Hepatocyte (in vitro differentiated cells): ENCODE results near the gene ADAMTS13. TPM values are rescaled to one million over a fixed set of nuclear protein-coding genes. Genes with fewer than 3 reads are reported as not detected.

ENCODE experiments used
- DNase-seq: peaks from one replicate; pipeline ENCODE4 v3.0.0-alpha.2; 2016; ENCODE audit warnings: low spot score
- H2AFZ ChIP-seq: fragments of 200-600 bp; sonication (generic); 2 replicates; pipeline ENCODE4 v1.6.0; 2016; ENCODE audit warnings: antibody characterized with exemption, mild to moderate bottlenecking
- H3K27ac ChIP-seq: fragments of 200-600 bp; sonication (generic); 2 replicates; pipeline ENCODE4 v1.5.1; 2016; ENCODE audit warnings: mild to moderate bottlenecking
- H3K27me3 ChIP-seq: fragments of 200-600 bp; sonication (generic); 2 replicates; pipeline ENCODE4 v1.6.1; 2016
- H3K36me3 ChIP-seq: fragments of 200-600 bp; sonication (generic); replicated peaks from 2 replicates; pipeline ENCODE4 v1.5.1; 2016; ENCODE audit warnings: low read depth; ENCODE audit not compliant: insufficient read depth
- H3K4me1 ChIP-seq: fragments of 200-600 bp; sonication (generic); 2 replicates; pipeline ENCODE4 v1.5.1; 2016; ENCODE audit warnings: mild to moderate bottlenecking, moderate library complexity; ENCODE audit not compliant: insufficient read depth
- H3K4me2 ChIP-seq: fragments of 200-600 bp; sonication (generic); 2 replicates; pipeline ENCODE4 v1.6.0; 2016
- H3K4me3 ChIP-seq: fragments of 200-600 bp; sonication (generic); 2 replicates; pipeline ENCODE4 v1.5.1; 2016; ENCODE audit warnings: mild to moderate bottlenecking
- H3K79me2 ChIP-seq: fragments of 200-600 bp; sonication (generic); 2 replicates; pipeline ENCODE4 v1.6.0; 2017; ENCODE audit warnings: mild to moderate bottlenecking
- H3K9me2 ChIP-seq: fragments of 200-600 bp; sonication (generic); replicated peaks from 2 replicates; pipeline ENCODE4 v1.6.0; 2017; ENCODE audit warnings: mild to moderate bottlenecking; ENCODE audit not compliant: insufficient read depth
- H3K9me3 ChIP-seq: fragments of 200-600 bp; sonication (generic); 2 replicates; pipeline ENCODE4 v1.5.1; 2016; ENCODE audit warnings: low read depth, mild to moderate bottlenecking
- H4K20me1 ChIP-seq: fragments of 200-600 bp; sonication (generic); 2 replicates; pipeline ENCODE4 v1.6.0; 2016; ENCODE audit warnings: mild to moderate bottlenecking; ENCODE audit not compliant: insufficient read depth, poor library complexity, severe bottlenecking
- EZH2 ChIP-seq: fragments of 200-600 bp; sonication (generic); IDR thresholded peaks from 2 replicates; pipeline ENCODE4 v1.6.1; 2016; ENCODE audit warnings: antibody characterized with exemption, mild to moderate bottlenecking, borderline replicate concordance
- EZH2phosphoT487 ChIP-seq: fragments of 200-600 bp; sonication (generic); IDR thresholded peaks from one replicate; pipeline ENCODE4 v1.6.1; 2018; ENCODE audit warnings: antibody characterized with exemption, mild to moderate bottlenecking, low read depth, moderate library complexity; ENCODE audit not compliant: unreplicated experiment, severe bottlenecking
- WGBS: methylation state at CpG from one replicate; pipeline ENCODE4 v1.1.6; 2016; ENCODE audit warnings: low lambda C conversion rate; ENCODE audit errors: missing lambda C conversion rate; 5-methylcytosine and 5-hydroxymethylcytosine counted together
- polyA plus RNA-seq: library from polyadenylated mRNA; unstranded; fragments of >200 nt; fragmentation: Nextera tagmentation; extraction: Ambion mirVana; gene quantifications from 2 replicates; pipeline ENCODE4 v1.2.1, GENCODE V29; 2016
- total RNA-seq: library from RNA; depleted of rRNA; stranded (reverse); fragments of >200 nt; gene quantifications from 2 replicates; pipeline ENCODE4 v1.2.3, GENCODE V29; 2014
- TF ChIP-seq, protein P1 (sequence below): fragments of 200-600 bp; sonication (generic); IDR thresholded peaks from 2 replicates; pipeline ENCODE4 v1.5.1; 2016; ENCODE audit warnings: antibody characterized with exemption, mild to moderate bottlenecking; ENCODE audit not compliant: poor library complexity

The ADAMTS13 gene
- total and polyA plus RNA-seq, 2 experiments from 2014 or later: 6.5 to 6.8 TPM

DNA sequence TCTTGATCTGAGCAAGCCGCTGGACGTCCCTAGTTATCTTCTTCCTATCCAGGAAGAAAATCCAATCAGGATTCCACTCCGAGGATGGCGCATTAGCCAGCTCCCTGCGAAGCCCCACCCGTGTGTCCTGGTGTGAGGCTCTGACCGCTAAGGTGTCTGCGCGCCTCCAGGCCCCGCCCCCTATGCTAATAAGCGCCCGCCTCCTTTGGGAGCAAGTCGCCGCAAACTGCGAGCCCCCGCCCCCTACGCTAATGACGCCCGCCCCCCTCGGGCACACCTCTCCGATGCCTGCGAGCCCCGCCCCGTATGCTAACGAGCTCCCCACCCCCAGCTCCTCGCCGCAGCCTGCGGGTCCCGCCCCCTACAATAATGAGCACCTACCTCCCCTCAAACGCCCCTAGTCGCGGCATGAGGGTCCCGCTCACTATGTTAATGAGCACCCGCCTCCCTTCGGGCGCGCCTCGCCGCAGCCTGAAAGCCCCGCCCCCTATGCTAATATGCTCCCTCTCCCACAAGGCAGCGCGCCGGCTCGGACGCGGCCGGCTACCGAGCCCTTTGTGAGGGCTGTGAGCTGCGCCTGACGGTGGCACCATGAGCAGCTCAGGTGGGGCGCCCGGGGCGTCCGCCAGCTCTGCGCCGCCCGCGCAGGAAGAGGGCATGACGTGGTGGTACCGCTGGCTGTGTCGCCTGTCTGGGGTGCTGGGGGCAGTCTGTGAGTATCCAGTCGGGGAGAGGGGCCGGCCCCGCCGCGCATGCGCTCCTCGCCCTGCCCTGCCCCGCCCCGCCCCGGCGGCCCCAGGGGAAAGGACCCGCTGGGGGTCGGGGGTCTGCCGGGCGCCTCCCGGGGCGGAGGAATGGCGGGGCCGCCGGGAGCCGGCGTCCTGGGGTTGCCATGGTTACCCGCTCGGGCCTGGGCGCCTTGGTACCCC lies 37.6 kb downstream of the ADAMTS13 start, which contains the start of gene CACFD1:
CACFD1 (plus strand) TSS at position 503 of the 929 bp plus-strand sequence; CDS start at position 592, 89 bp downstream.
- no peak for TF ChIP-seq EZH2phosphoT487
- TF ChIP-seq, protein P1, sequence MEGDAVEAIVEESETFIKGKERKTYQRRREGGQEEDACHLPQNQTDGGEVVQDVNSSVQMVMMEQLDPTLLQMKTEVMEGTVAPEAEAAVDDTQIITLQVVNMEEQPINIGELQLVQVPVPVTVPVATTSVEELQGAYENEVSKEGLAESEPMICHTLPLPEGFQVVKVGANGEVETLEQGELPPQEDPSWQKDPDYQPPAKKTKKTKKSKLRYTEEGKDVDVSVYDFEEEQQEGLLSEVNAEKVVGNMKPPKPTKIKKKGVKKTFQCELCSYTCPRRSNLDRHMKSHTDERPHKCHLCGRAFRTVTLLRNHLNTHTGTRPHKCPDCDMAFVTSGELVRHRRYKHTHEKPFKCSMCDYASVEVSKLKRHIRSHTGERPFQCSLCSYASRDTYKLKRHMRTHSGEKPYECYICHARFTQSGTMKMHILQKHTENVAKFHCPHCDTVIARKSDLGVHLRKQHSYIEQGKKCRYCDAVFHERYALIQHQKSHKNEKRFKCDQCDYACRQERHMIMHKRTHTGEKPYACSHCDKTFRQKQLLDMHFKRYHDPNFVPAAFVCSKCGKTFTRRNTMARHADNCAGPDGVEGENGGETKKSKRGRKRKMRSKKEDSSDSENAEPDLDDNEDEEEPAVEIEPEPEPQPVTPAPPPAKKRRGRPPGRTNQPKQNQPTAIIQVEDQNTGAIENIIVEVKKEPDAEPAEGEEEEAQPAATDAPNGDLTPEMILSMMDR: no peak
- H3K4me1 ChIP-seq: peaks cover 9% of the 10 kb centered on the region
- peak within 1 kb of the TSS; percentile 85 for H3K4me3 ChIP-seq
- DNase-seq: peak; percentile 99
- no peaks in the 10 kb centered on the region for H3K36me3 ChIP-seq
- H3K27ac ChIP-seq: peak within 1 kb of the TSS; percentile 98
- H3K4me2 ChIP-seq: peak within 1 kb of the TSS; percentile 81
- no peaks in the 10 kb centered on the region for H3K9me3 ChIP-seq
- under 1% methylated on average over 45 of the region's 86 CpGs for WGBS
- no peaks in the 10 kb centered on the region for H3K9me2 ChIP-seq
- H2AFZ ChIP-seq: peak within 1 kb of the TSS; percentile 58
- no peaks in the 10 kb centered on the region for H3K27me3 ChIP-seq
- peaks cover 28% of the 10 kb centered on the region for H3K79me2 ChIP-seq
- H4K20me1 ChIP-seq: peaks cover 11% of the 10 kb centered on the region

DNA sequence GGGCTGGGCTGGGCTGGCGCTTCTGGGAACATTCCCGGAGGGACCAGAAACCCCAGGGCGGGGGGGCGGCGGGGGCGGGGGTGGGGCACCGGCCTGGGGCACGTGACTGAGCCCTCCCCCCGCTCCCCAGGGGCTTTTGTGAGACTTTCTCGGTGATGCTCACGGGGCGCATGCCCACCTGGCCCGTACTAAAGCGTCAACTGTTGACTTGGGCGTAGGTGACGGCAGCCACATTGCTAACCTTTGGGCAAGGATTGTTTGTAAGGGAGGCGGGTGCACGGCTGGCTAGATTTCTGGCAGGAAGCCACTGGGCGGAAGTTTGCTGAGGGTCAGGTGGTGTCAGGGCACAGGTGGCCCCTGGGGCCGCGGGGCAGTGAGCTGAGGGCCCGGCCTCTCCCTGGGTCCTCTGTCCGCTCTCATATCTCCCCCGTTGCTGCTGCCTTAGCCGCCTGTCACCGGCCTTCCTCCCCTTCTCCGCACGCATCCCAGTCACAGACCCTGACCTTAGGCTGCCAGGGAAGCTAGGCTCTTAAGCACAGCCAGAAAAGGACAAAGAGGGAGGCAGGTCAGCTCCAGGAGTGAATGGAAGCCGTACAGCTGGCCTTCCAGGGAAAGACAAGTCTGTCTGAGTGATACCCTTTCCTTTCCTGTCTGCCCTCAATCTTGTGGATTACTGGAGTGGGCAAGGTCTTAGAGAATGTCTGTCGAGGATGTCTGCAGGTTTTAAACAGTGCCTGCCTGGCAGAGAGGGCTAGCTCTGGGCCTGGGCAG lies 38.4 kb downstream of the ADAMTS13 start:
- H3K36me3 ChIP-seq: no peaks in the 10 kb centered on the region
- H3K9me2 ChIP-seq: no peaks in the 10 kb centered on the region
- H2AFZ ChIP-seq: peak overlapping the region; percentile 58
- WGBS: 6% methylated on average over 25 of the region's 30 CpGs
- H3K4me3 ChIP-seq: peak overlapping the region; percentile 85
- H3K9me3 ChIP-seq: no peaks in the 10 kb centered on the region
- TF ChIP-seq EZH2phosphoT487: no peak
- TF ChIP-seq, protein P1: no peak
- no peak for TF ChIP-seq EZH2
- H3K4me1 ChIP-seq: peaks cover 9% of the 10 kb centered on the region
- H3K79me2 ChIP-seq: peaks cover 28% of the 10 kb centered on the region
- H3K4me2 ChIP-seq: peak overlapping the region; percentile 81
- H3K27me3 ChIP-seq: no peaks in the 10 kb centered on the region
- peaks cover 11% of the 10 kb centered on the region for H4K20me1 ChIP-seq
- peak overlapping the region; percentile 98 for H3K27ac ChIP-seq
- DNase-seq: peak; percentile 91

DNA sequence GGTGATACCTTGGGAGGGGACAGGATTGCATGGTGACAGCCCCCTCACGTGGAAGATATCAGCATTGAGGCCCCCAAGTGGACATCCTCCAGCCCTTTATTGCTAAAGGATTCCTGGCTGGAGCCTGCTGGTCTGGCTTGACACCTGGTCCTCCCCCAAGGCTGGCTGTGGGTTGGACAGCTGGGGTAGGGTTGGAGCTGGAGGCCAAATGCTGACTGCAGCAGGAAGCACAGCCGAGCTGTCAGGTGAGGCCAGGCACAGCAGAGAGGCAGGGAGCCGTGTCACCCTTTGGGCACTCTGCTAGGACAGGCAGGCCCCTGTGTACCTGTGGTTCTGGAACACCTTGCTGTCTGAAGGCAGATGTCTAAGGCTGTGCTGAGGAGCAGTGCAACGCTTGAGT lies 39.8 kb downstream of the ADAMTS13 start:
- H3K9me3 ChIP-seq: no peaks in the 10 kb centered on the region
- H3K4me3 ChIP-seq: no peak overlapping the region
- peaks cover 28% of the 10 kb centered on the region for H3K79me2 ChIP-seq
- TF ChIP-seq, protein P1: no peak
- no peak for TF ChIP-seq EZH2phosphoT487
- H3K27me3 ChIP-seq: no peaks in the 10 kb centered on the region
- no peak overlapping the region for H2AFZ ChIP-seq
- peaks cover 9% of the 10 kb centered on the region for H3K4me1 ChIP-seq
- DNase-seq: no peak
- whole genome bisulfite sequencing: 59% methylated on average over 4 of the region's 4 CpGs
- H3K27ac ChIP-seq: peak overlapping the region; percentile 98
- H3K36me3 ChIP-seq: no peaks in the 10 kb centered on the region
- H4K20me1 ChIP-seq: peaks cover 11% of the 10 kb centered on the region
- no peaks in the 10 kb centered on the region for H3K9me2 ChIP-seq
- H3K4me2 ChIP-seq: peak overlapping the region; percentile 81
